Mesendoderm (in vitro differentiated cells): ENCODE measurements around the gene KRTAP10-3.

Experiments used
- DNase-seq: peaks from one replicate; pipeline ENCODE4 v3.0.0; 2013
- H2AK5ac ChIP-seq: 2 replicates; pipeline ENCODE4 v1.6.1; 2013; ENCODE audit warnings: low read length, inconsistent platforms
- H2BK120ac ChIP-seq: 2 replicates; pipeline ENCODE4 v1.6.1; 2013; ENCODE audit warnings: low read depth, mild to moderate bottlenecking, low read length, moderate library complexity, mixed read lengths
- H2BK15ac ChIP-seq: replicated peaks from 2 replicates; pipeline ENCODE4 v1.6.1; 2013; ENCODE audit warnings: low read depth, mild to moderate bottlenecking, moderate library complexity
- H2BK5ac ChIP-seq: 2 replicates; pipeline ENCODE4 v1.6.1; 2013; ENCODE audit warnings: low read length, inconsistent platforms
- H3K18ac ChIP-seq: 2 replicates; pipeline ENCODE4 v1.6.1; 2013; ENCODE audit warnings: mild to moderate bottlenecking, low read length, mixed read lengths
- H3K23ac ChIP-seq: one replicate; pipeline ENCODE4 v1.6.1; 2013; ENCODE audit warnings: low read length
- H3K27ac ChIP-seq: 2 replicates; pipeline ENCODE4 v1.5.1; 2013; ENCODE audit warnings: low read depth, mild to moderate bottlenecking, inconsistent platforms, low read length, moderate library complexity
- H3K27me3 ChIP-seq: 2 replicates; pipeline ENCODE4 v1.6.1; 2013; ENCODE audit warnings: low read length, control low read depth, mild to moderate bottlenecking, inconsistent platforms; ENCODE audit not compliant: insufficient read depth, poor library complexity
- H3K36me3 ChIP-seq: 2 replicates; pipeline ENCODE4 v1.6.1; 2013; ENCODE audit warnings: low read length, inconsistent platforms; ENCODE audit not compliant: control insufficient read depth, insufficient read depth
- H3K4ac ChIP-seq: one replicate; pipeline ENCODE4 v1.6.1; 2013; ENCODE audit warnings: low read depth, mild to moderate bottlenecking, low read length, moderate library complexity
- H3K4me1 ChIP-seq: 2 replicates; pipeline ENCODE4 v1.6.1; 2013; ENCODE audit warnings: low read depth, low read length, inconsistent platforms; ENCODE audit not compliant: control insufficient read depth
- H3K4me2 ChIP-seq: 2 replicates; pipeline ENCODE4 v1.6.1; 2013; ENCODE audit warnings: low read length
- H3K4me3 ChIP-seq: 2 replicates; pipeline ENCODE4 v1.5.1; 2013; ENCODE audit warnings: mild to moderate bottlenecking, low read length
- H3K56ac ChIP-seq: one replicate; pipeline ENCODE4 v1.6.1; 2013; ENCODE audit warnings: low read length
- H3K79me1 ChIP-seq: 2 replicates; pipeline ENCODE4 v1.6.1; 2013; ENCODE audit warnings: low read length, inconsistent platforms
- H3K79me2 ChIP-seq: 2 replicates; pipeline ENCODE4 v1.6.1; 2013; ENCODE audit warnings: mild to moderate bottlenecking, low read length; ENCODE audit not compliant: control insufficient read depth, insufficient read depth
- H3K9ac ChIP-seq: 2 replicates; pipeline ENCODE4 v1.6.1; 2013; ENCODE audit warnings: low read length, inconsistent platforms
- H4K5ac ChIP-seq: one replicate; pipeline ENCODE4 v1.6.1; 2013; ENCODE audit warnings: low read length
- H4K8ac ChIP-seq: one replicate; pipeline ENCODE4 v1.6.1; 2013; ENCODE audit warnings: low read depth, mild to moderate bottlenecking, control low read depth, low read length, moderate library complexity
- WGBS: extraction: QIAGEN DNeasy Blood & Tissue Kit; methylation state at CpG from one replicate; pipeline ENCODE4 v1.1.7; 2013; ENCODE audit warnings: low lambda C conversion rate, missing lambda C conversion rate; ENCODE audit not compliant: insufficient coverage; ENCODE audit errors: extremely low coverage; 5-methylcytosine and 5-hydroxymethylcytosine counted together

Gene KRTAP10-3

DNA sequence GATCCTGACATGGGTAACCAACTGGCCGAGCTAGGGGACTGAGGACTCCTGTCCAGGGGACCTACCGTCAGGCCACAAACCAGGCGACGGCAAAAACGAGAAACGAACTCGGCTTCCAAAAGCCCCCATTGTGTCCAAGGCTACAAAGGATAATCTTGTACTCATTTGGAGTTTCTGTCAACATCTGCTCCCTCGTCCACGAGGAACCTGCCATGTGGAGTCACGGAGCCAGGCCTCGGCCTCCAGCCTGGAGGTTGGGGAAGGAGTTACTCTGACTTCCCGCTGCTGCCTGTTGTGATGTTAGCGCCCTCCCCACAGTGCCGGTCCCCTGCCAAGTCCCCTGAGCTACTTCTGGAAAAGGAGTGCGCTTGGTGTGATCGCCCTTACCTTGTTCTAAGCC, 25.9 kb downstream of the KRTAP10-3 start:
- Histone ChIP-seq H4K8ac (no peak overlapping the region), H2BK120ac (no peak overlapping the region), H3K36me3 (no peaks in the 10 kb centered on the region), H3K4me3 (no peak overlapping the region), H2BK5ac (no peak overlapping the region), H3K79me2 (no peaks in the 10 kb centered on the region), H3K23ac (no peak overlapping the region), H3K4ac (no peak overlapping the region), H4K5ac (no peak overlapping the region), H2AK5ac (no peak overlapping the region), H3K4me2 (no peak overlapping the region), H3K4me1 (no peaks in the 10 kb centered on the region), H3K18ac (no peak overlapping the region), H3K79me1 (no peaks in the 10 kb centered on the region), H3K27me3 (no peaks in the 10 kb centered on the region), H3K9ac (no peak overlapping the region), H3K27ac (no peak overlapping the region), H2BK15ac (no peak overlapping the region), H3K56ac (no peak overlapping the region)
- no CpG with 5 or more reads among the region's 16 CpGs for WGBS
- no peak for DNase-seq

DNA sequence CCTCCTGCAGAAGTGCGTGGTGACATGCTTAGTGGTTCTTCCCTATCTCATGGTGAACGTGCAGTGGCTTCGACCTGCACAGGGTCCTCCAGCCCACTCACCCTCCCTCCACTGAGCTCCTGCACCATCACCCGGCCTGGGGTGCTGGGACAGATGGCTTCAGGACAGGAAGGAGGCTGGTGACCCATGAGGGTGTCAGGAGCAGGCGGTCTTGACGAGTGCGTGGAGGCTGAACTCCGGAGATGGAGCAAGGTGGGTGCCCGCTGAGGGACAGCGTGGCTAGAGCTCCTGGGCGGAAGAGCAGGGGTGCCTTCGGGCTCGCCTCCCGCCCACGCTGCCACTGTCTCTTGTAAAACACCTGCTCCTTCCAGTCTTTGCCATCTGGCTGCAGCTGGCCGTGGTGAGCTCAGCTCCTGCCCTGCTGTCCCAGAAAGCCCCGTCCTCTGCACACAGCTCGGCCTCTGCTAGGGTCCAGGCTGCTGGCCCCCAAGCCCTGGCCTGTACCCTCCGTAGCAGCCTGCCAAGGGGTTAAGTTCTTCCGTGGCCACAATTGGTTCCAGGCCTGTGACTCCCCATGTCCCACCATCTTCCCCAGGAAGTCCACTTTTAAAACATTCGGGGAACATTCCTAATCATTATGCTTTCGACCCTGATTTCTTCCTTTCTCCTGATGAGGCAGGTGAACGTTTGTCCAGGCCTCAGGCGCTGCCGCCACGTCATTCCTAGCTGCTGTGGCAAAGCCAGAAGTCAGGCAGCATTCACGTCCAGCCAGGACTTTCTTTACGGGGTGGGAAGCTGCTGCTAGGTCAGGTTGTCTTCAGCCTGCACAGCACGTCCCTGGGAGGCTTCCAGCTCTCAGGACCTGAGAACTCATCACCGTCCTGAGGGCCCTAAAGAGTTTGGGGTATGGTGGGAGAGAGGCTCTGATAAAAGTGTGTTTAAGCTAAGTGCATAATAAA, 26.7 kb downstream of the KRTAP10-3 start:
- no peak overlapping the region for H3K4me3 ChIP-seq
- WGBS, result no CpG with 5 or more reads among the region's 30 CpGs
- no peak overlapping the region for H3K56ac ChIP-seq
- H2BK5ac ChIP-seq, result no peak overlapping the region
- no peak for DNase-seq
- no peak overlapping the region for H3K27ac ChIP-seq
- H4K8ac ChIP-seq, result no peak overlapping the region
- no peak overlapping the region for H3K18ac ChIP-seq
- no peak overlapping the region for H3K4ac ChIP-seq
- no peaks in the 10 kb centered on the region for H3K4me1 ChIP-seq
- no peak overlapping the region for H3K23ac ChIP-seq
- no peaks in the 10 kb centered on the region for H3K79me2 ChIP-seq
- H2BK15ac ChIP-seq, result no peak overlapping the region
- no peak overlapping the region for H3K9ac ChIP-seq
- no peaks in the 10 kb centered on the region for H3K36me3 ChIP-seq
- no peaks in the 10 kb centered on the region for H3K27me3 ChIP-seq
- no peak overlapping the region for H4K5ac ChIP-seq
- no peak overlapping the region for H2BK120ac ChIP-seq
- H3K79me1 ChIP-seq, result no peaks in the 10 kb centered on the region
- H3K4me2 ChIP-seq, result no peak overlapping the region
- no peak overlapping the region for H2AK5ac ChIP-seq

DNA sequence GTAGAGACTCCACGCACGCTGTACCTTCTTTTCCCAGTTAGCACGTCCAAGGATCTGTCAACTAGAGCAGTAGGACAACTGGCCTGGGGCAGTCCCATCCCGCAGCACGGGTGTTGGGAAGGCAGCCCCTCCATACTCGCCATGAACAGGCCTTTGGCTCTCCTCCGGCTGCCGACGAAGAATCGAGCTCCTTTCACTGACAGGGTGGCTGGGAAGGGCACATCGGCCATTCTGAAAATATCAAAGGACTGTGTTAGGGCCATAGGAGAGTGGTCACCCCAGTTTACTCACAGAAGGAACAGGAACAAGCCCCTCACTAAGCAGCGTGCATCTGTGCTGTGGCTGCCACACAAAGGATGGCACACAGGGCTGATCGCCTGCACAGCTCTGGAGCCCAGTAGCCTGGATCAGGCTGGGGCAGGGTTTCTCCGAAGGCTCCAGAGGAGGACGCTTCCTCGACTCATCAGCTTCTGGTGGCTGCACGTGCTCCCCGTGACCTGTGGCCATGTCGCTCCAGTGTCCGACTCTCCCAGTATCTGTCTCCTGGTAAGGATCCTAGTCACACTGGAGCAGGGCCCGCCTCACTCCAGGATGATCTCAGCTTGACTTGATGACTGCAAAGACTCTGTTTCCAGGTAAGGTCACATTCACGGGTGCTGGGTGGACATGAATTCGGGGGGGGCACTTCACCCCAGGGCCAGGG, 27.5 kb downstream of the KRTAP10-3 start:
- H3K36me3 ChIP-seq, result no peaks in the 10 kb centered on the region

DNA sequence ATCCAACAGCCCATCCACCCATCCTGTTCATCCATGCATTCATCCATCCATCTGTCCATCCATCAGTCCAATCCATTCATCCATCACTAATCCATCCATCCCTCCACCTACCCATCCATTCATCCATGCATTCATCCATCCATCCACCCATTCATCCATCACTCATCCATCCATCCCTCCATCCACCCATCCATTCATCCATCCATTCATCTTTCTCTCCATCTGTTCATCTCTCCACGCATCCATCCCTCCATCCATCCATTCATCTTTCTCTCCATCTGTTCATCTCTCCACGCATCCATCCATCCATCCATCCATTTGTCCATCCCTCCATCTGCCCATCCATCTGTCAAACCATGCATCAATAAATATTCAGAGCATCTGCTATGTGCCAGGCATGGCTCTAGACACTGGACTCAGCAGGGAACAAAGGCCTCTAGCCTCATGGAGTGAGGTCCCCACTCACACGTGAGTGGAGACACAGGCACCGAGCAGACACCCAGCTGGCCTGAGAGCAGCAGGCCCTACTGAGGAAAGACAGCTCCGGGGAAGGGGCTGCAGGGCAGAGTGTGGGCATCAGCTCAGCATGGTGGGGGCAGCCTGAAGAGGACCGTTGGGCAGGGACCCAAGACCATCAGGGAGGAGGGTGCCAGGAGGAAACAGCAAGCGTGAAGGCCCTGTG, 28.2 kb downstream of the KRTAP10-3 start:
- Histone ChIP-seq H3K4me2 (no peak overlapping the region), H2BK15ac (no peak overlapping the region), H3K79me2 (no peaks in the 10 kb centered on the region), H3K23ac (no peak overlapping the region), H3K4ac (no peak overlapping the region), H3K4me1 (no peaks in the 10 kb centered on the region), H4K5ac (no peak overlapping the region), H3K18ac (no peak overlapping the region), H4K8ac (no peak overlapping the region), H2AK5ac (no peak overlapping the region), H3K27ac (no peak overlapping the region), H3K79me1 (no peaks in the 10 kb centered on the region), H3K9ac (no peak overlapping the region), H3K36me3 (no peaks in the 10 kb centered on the region), H3K56ac (no peak overlapping the region), H2BK120ac (no peak overlapping the region), H3K27me3 (no peaks in the 10 kb centered on the region), H2BK5ac (no peak overlapping the region), H3K4me3 (no peak overlapping the region)
- WGBS, result 100% methylated on average over 1 of the region's 7 CpGs
- DNase-seq, result no peak

More for the DNA sequence above, 27.5 kb downstream of the KRTAP10-3 start:
- Histone ChIP-seq H3K27ac (no peak overlapping the region), H2BK5ac (no peak overlapping the region), H3K56ac (no peak overlapping the region), H3K79me2 (no peaks in the 10 kb centered on the region), H3K23ac (no peak overlapping the region), H3K27me3 (no peaks in the 10 kb centered on the region), H3K18ac (no peak overlapping the region), H3K4me2 (no peak overlapping the region), H2BK15ac (no peak overlapping the region), H4K8ac (no peak overlapping the region), H3K9ac (no peak overlapping the region), H3K4me1 (no peaks in the 10 kb centered on the region), H2AK5ac (no peak overlapping the region), H2BK120ac (no peak overlapping the region), H3K79me1 (no peaks in the 10 kb centered on the region), H3K4me3 (no peak overlapping the region), H4K5ac (no peak overlapping the region), H3K4ac (no peak overlapping the region)
- DNase-seq, result no peak
- WGBS, result no CpG with 5 or more reads among the region's 23 CpGs

DNA sequence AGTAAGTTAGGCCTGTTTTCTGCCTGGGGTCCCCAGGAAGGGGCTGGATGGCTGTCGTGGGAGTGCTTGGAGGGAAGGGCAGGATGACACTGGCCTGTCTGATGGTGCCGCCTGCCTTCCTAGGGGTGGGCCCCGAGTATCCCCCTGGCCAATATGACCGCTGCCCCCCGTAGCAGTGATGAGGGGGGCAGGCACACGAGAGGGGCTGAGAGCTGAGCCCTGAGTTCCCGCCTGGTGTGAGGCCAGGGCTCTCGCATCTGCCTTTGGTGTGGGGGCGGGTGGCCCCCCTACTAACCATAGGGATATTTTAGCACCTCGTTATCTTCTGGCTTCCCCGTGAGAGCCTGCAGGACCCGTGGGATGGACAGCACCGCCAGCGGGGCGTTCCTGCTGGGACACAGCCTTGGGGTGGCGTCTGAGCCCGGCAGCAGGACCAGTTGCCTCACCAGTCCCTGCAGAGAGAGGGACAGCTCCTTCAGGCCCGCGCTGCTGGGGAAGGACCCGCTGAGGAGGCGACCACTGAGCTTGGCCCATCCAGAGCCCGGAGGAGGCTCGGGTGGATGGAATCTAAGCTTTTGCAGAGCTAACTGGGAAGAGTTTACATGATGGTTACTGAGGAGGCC, 29.0 kb downstream of the KRTAP10-3 start:
- H3K79me1 ChIP-seq, result no peaks in the 10 kb centered on the region
- H2BK5ac ChIP-seq, result no peak overlapping the region

More for the DNA sequence above, 29.0 kb downstream of the KRTAP10-3 start:
- no peak for DNase-seq
- no peak overlapping the region for H3K27ac ChIP-seq
- H3K56ac ChIP-seq, result no peak overlapping the region
- H3K4ac ChIP-seq, result no peak overlapping the region
- H3K4me3 ChIP-seq, result no peak overlapping the region
- H3K36me3 ChIP-seq, result no peaks in the 10 kb centered on the region
- WGBS, result no CpG with 5 or more reads among the region's 23 CpGs
- H2AK5ac ChIP-seq, result no peak overlapping the region
- no peak overlapping the region for H3K23ac ChIP-seq
- no peak overlapping the region for H3K18ac ChIP-seq
- H3K9ac ChIP-seq, result no peak overlapping the region
- no peaks in the 10 kb centered on the region for H3K4me1 ChIP-seq
- no peaks in the 10 kb centered on the region for H3K79me2 ChIP-seq
- no peaks in the 10 kb centered on the region for H3K27me3 ChIP-seq
- H2BK15ac ChIP-seq, result no peak overlapping the region
- H4K8ac ChIP-seq, result no peak overlapping the region
- H2BK120ac ChIP-seq, result no peak overlapping the region
- H3K4me2 ChIP-seq, result no peak overlapping the region
- no peak overlapping the region for H4K5ac ChIP-seq
